Activated naive CD8-positive, alpha-beta T cell (primary cell): Measurements from ENCODE around the gene PHF11.

Experiments
- H3K27ac Mint-ChIP-seq: one replicate; pipeline ENCODE4 v1.8.0; 2021; ENCODE audit warnings: mixed read lengths
- H3K27me3 Mint-ChIP-seq: one replicate; pipeline ENCODE4 v1.8.0; 2021; ENCODE audit warnings: mixed read lengths
- H3K36me3 Mint-ChIP-seq: one replicate; pipeline ENCODE4 v1.8.0; 2021; ENCODE audit warnings: mixed read lengths
- H3K4me1 Mint-ChIP-seq: one replicate; pipeline ENCODE4 v1.8.0; 2021; ENCODE audit warnings: low read depth, mixed read lengths
- H3K4me3 Mint-ChIP-seq: one replicate; pipeline ENCODE4 v1.8.0; 2021; ENCODE audit warnings: mild to moderate bottlenecking, mixed read lengths
- H3K9me3 Mint-ChIP-seq: one replicate; pipeline ENCODE4 v1.8.0; 2021; ENCODE audit warnings: low read depth, mixed read lengths

PHF11 gene

GRCh38 chr13:49495783-49496762 lies at the start of gene PHF11:
Gene PHF11 (plus strand): TSS chr13:49495953. CDS start chr13:49496002, 49 bp downstream.
- peaks cover 18% of the 10 kb centered on the region for H3K36me3 Mint-ChIP-seq

GRCh38 chr13:49446473-49446872 lies 49.3 kb upstream of the PHF11 start:
- H3K4me1 Mint-ChIP-seq, result peaks cover 68% of the 10 kb centered on the region
- H3K9me3 Mint-ChIP-seq, result no peaks in the 10 kb centered on the region
- H3K27me3 Mint-ChIP-seq, result no peaks in the 10 kb centered on the region
- H3K36me3 Mint-ChIP-seq, result peaks cover 4% of the 10 kb centered on the region
- H3K4me3 Mint-ChIP-seq, result peak overlapping the region; percentile 80
- H3K27ac Mint-ChIP-seq, result peak overlapping the region; percentile 92

More at GRCh38 chr13:49495783-49496762, at the start of gene PHF11:
- Mint-ChIP-seq H3K9me3 (no peaks in the 10 kb centered on the region), H3K27me3 (no peaks in the 10 kb centered on the region), H3K4me3 (peak within 1 kb of the TSS; percentile 93), H3K4me1 (peaks cover 45% of the 10 kb centered on the region), H3K27ac (peak within 1 kb of the TSS; percentile 97)

DNA sequence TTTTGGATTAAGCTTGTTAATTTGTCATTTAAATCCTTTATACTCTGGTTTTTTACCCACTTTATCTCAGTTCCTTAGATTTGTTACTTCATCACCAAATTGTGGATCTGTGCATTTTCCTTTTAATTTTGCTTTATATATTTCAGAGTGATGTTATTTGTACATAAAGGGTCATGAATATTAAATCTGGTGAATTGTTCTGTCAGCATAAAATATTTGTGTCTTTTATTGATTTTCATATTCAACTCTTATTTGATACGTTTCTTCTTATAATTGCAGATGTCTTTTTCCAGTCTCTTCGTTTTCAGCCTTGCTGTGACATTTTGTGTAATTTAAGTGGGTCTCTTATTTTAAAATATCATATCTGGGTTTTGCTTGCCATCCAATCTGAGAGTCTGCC lies 47.0 kb upstream of the PHF11 start:
- Mint-ChIP-seq H3K27ac (peak overlapping the region; percentile 85), H3K4me1 (peaks cover 65% of the 10 kb centered on the region), H3K27me3 (no peaks in the 10 kb centered on the region), H3K36me3 (peaks cover 6% of the 10 kb centered on the region), H3K9me3 (no peaks in the 10 kb centered on the region), H3K4me3 (no peak overlapping the region)

DNA sequence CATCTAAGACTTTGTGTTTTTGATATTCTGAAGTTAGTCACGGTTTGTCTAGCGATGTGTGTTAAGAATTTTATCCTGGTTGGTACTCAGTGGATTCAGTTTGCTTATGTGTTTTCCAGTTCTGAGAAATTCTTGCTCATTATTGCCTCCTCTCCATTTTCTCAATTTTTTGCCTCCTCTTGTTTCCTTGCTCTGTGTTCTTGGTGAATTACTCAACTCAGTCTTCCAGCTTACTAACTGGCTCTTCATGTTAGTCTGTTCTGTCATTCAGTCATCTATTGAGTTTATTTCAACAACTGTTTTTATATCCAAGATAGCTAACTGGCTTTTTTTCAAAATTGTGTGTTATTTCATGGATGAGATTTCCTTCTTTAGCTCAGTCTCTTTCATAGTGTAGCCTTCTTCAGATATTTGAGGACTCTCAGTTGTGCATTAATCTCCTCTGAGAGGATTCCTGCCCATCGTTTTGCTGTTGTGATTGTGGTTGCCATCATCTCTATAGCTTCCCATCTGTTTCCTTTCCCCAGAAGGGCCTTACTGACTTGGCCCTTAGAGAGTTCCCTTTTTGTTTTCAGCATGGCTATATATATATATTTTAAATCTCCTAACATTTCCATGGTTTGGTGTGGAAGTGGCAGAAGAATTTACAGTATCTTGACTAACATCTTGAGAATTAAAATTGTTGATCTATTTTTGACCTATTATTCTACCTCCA lies 45.5 kb upstream of the PHF11 start:
- peaks cover 72% of the 10 kb centered on the region for H3K4me1 Mint-ChIP-seq
- H3K27me3 Mint-ChIP-seq, result no peaks in the 10 kb centered on the region
- H3K36me3 Mint-ChIP-seq, result peaks cover 6% of the 10 kb centered on the region
- no peaks in the 10 kb centered on the region for H3K9me3 Mint-ChIP-seq
- peak overlapping the region; percentile 27 for H3K4me3 Mint-ChIP-seq
- H3K27ac Mint-ChIP-seq, result peak overlapping the region; percentile 31

- Mint-ChIP-seq H3K4me1 (peaks cover 58% of the 10 kb centered on the region), H3K9me3 (no peaks in the 10 kb centered on the region), H3K4me3 (no peak overlapping the region), H3K27me3 (no peaks in the 10 kb centered on the region), H3K27ac (peak overlapping the region; percentile 2), H3K36me3 (peaks cover 6% of the 10 kb centered on the region)
Measured at GRCh38 chr13:49452725-49453457, 42.9 kb upstream of the PHF11 start.

- H3K27ac Mint-ChIP-seq, result no peak overlapping the region
Measured at GRCh38 chr13:49453465-49453864, 42.3 kb upstream of the PHF11 start.

DNA sequence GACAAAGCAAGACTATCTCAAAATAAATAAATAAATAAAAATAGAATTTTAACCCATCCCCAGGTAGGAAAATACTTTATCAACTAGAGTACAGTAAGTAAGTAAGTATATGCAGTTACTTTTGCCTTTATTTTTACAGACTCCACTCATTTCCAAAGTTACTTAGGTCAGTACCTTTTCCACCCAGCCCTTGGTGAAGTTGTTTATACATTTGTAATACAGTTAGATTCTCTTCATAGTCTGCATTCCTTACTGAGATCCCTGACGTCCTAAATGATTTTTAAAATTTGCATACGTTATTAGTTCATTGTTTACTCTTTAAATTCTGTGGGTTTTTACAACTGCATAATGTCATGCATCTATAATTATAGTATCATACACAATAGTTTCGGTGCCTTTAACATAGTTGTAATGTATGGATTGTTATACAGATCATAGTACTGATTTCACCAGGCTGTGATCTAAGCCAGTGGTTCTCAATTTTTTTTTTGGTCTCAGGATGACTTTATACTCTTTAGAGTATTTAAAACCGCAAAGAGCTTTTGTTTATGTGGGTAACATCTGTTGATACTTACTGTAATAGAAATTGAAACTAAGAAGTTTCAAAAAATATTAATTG lies 41.3 kb upstream of the PHF11 start:
- no peak overlapping the region for H3K4me3 Mint-ChIP-seq
- H3K4me1 Mint-ChIP-seq, result peaks cover 42% of the 10 kb centered on the region
- H3K27me3 Mint-ChIP-seq, result no peaks in the 10 kb centered on the region
- no peak overlapping the region for H3K27ac Mint-ChIP-seq
- peaks cover 8% of the 10 kb centered on the region for H3K36me3 Mint-ChIP-seq
- H3K9me3 Mint-ChIP-seq, result no peaks in the 10 kb centered on the region

More at GRCh38 chr13:49453465-49453864, 42.3 kb upstream of the PHF11 start:
- peaks cover 8% of the 10 kb centered on the region for H3K36me3 Mint-ChIP-seq
- H3K4me3 Mint-ChIP-seq, result no peak overlapping the region
- H3K9me3 Mint-ChIP-seq, result no peaks in the 10 kb centered on the region
- peaks cover 52% of the 10 kb centered on the region for H3K4me1 Mint-ChIP-seq
- H3K27me3 Mint-ChIP-seq, result no peaks in the 10 kb centered on the region

- no peaks in the 10 kb centered on the region for H3K27me3 Mint-ChIP-seq
- H3K36me3 Mint-ChIP-seq, result peaks cover 4% of the 10 kb centered on the region
- H3K27ac Mint-ChIP-seq, result peak overlapping the region; percentile 13
- peaks cover 37% of the 10 kb centered on the region for H3K4me1 Mint-ChIP-seq
- H3K4me3 Mint-ChIP-seq, result no peak overlapping the region
- no peaks in the 10 kb centered on the region for H3K9me3 Mint-ChIP-seq
Measured at GRCh38 chr13:49455007-49455398, 40.8 kb upstream of the PHF11 start.

GRCh38 chr13:49456156-49456555 lies 39.6 kb upstream of the PHF11 start:
- Mint-ChIP-seq H3K36me3 (peaks cover 8% of the 10 kb centered on the region), H3K4me3 (no peak overlapping the region), H3K27ac (no peak overlapping the region), H3K9me3 (no peaks in the 10 kb centered on the region), H3K27me3 (no peaks in the 10 kb centered on the region), H3K4me1 (peaks cover 31% of the 10 kb centered on the region)

DNA sequence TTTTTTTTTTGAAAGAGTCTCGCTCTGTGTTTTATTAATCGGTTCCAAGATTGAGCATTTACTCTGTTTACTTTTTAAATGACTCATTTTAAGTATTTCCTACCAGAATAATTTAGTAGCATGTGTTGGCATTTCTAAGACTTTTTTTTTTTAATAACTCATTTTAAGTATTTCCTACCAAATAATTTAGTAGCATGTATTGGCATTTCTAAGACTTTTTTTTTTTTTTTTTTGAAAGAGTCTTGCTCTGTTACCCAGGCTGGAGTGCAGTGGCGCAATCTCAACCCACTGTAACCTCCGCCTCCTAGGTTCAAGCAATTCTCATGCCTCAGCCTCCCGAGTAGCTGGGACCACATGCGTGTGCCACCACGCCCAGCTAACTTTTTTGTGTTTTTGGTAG lies 38.5 kb upstream of the PHF11 start:
- Mint-ChIP-seq H3K27ac (no peak overlapping the region), H3K27me3 (no peaks in the 10 kb centered on the region), H3K36me3 (peaks cover 13% of the 10 kb centered on the region)

DNA sequence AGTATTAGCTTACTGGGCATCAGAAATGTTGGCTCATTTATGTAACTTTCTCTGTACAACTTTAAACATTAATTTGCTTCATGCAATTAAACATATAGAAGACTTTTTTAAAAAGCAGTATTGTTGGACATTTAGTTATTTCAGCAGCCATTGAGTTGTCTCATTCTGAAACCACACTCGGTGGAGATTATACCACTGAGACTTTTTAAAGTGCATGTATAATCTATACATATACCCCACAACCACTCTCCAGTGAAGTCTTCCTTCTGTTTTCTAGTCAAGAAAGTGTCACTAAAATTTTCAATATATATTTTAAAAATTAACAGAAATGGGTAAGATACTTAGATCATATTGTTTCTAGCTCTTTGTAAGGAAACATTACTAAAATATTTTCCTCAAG lies 36.2 kb upstream of the PHF11 start:
- no peak overlapping the region for H3K4me3 Mint-ChIP-seq
- no peaks in the 10 kb centered on the region for H3K27me3 Mint-ChIP-seq
- H3K36me3 Mint-ChIP-seq, result peaks cover 28% of the 10 kb centered on the region
- no peak overlapping the region for H3K27ac Mint-ChIP-seq
- H3K9me3 Mint-ChIP-seq, result no peaks in the 10 kb centered on the region
- peaks cover 13% of the 10 kb centered on the region for H3K4me1 Mint-ChIP-seq

More for the DNA sequence above, 38.5 kb upstream of the PHF11 start:
- Mint-ChIP-seq H3K9me3 (no peaks in the 10 kb centered on the region), H3K4me3 (no peak overlapping the region), H3K4me1 (peaks cover 28% of the 10 kb centered on the region)

- no peak overlapping the region for H3K27ac Mint-ChIP-seq
- H3K9me3 Mint-ChIP-seq, result no peaks in the 10 kb centered on the region
- H3K4me3 Mint-ChIP-seq, result no peak overlapping the region
- H3K36me3 Mint-ChIP-seq, result peaks cover 31% of the 10 kb centered on the region
- no peaks in the 10 kb centered on the region for H3K4me1 Mint-ChIP-seq
- no peaks in the 10 kb centered on the region for H3K27me3 Mint-ChIP-seq
Measured at GRCh38 chr13:49464085-49464484, 31.7 kb upstream of the PHF11 start.

- no peaks in the 10 kb centered on the region for H3K9me3 Mint-ChIP-seq
- no peaks in the 10 kb centered on the region for H3K27me3 Mint-ChIP-seq
- no peak overlapping the region for H3K27ac Mint-ChIP-seq
- peaks cover 32% of the 10 kb centered on the region for H3K36me3 Mint-ChIP-seq
- no peak overlapping the region for H3K4me3 Mint-ChIP-seq
- H3K4me1 Mint-ChIP-seq, result no peaks in the 10 kb centered on the region
Measured at GRCh38 chr13:49464621-49465325, 31.0 kb upstream of the PHF11 start.
